Kidney glomerular epithelial cell (primary cell): ENCODE measurements around the gene ALX4.

Source experiments
- DNase-seq: peaks from one replicate; lab custom pipeline; 2025; lab: John Stamatoyannopoulos, UW

ALX4 gene

DNA sequence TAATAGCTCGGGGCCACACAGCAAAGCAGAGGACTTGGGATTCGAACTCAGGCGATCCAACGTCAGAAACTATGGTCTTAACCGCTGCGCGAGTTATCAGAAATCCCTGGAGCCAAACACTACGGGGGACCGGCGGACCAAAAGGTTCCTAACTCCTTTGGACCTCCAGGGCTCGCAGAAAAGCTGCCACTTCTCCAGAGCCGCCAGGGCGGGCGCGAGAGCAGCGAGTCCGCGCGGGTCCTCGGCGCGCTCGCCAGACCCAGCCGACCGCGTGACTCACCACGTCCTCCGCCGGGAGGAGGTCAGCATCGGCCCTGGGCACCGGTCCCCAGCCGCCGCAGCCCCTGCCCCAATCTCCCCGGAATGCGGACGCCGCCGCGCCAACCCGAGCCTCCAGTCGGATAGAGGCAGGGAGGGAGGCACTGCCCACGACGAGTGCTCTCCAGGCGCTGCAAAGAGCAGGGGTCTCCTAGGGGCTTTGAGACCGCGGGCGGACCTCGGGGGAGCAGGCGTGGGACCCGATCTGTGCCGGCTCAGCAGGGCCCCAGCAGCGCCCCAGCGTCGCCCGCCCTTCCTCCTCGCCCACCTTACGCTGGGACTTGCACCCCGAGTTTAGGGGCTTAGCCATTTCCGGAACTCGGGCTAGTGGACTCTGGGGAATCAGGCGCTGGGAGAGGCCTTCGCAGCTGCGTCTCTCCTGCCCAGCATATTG is 6.2 kb upstream of the ALX4 start:
- DNase-seq, result no peak

GRCh38 chr11:44314733-44315132 is 4.8 kb upstream of the ALX4 start:
- DNase-seq, result no peak

- DNase-seq, result no peak
Observed at GRCh38 chr11:44313761-44314489, 4.0 kb upstream of the ALX4 start.

DNA sequence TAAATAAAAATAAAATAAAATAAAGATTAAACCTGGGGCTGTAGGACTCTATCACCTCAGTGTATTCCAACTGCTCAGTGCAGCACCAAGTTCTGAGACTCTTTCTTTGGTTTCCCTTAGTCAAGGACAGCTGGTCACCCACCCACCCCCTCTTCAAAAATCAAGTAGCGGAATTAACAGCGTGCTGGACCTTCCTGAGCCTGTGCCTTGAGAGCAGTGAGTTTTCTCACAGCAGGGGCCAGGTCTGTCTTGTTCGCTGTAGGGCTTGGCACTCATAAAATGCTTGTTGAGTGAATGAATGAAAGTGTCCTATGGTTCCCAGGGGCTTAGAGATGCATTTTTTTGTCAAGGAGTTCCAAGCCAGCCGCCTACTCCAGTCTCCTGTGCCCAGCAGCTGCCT is 2.9 kb upstream of the ALX4 start:
- DNase-seq, result no peak

DNA sequence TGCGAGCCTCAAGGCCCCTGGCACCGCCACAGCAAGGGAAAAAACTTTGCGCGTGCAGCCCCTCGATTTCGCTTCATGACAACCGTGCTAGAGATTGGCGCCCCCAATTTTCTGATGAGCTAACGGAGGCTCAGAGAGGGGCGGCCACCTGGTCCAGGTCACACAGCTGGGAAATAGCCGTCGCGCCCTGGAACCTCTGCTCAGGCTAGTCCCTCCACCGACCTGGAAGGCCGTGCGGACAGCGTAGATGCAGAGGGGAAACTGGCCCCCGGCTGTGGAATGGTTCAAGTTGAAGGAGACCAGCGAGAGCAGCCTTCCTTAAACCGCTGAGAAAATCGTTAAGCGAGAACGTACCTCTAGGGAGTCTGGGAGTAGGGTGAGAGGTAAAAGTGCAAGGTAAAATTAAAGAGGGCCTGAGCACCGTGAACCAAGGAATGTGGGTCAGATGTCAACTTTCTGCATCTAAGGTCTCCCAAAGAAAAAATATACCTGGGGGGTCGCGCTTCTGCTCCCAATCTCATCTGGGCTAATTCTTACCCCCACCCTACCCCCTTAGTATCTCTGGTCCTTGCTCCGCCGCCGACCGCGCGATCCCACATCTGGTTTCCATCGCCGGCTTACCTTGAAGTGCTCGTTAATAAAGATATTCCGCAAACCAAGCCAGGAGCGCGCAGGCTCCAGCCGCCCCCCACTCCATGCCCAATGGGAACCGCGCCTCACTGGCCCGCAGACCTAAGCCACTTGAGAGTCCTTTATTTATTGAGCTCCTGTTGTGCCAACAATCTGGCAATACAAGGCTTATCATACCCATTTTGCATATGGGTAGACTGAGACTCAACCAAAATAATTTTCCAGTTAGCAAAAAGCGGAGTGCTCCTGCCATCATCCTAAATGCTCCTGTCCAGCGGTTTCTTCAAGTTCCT is 1.7 kb upstream of the ALX4 start:
- no peak for DNase-seq

DNA sequence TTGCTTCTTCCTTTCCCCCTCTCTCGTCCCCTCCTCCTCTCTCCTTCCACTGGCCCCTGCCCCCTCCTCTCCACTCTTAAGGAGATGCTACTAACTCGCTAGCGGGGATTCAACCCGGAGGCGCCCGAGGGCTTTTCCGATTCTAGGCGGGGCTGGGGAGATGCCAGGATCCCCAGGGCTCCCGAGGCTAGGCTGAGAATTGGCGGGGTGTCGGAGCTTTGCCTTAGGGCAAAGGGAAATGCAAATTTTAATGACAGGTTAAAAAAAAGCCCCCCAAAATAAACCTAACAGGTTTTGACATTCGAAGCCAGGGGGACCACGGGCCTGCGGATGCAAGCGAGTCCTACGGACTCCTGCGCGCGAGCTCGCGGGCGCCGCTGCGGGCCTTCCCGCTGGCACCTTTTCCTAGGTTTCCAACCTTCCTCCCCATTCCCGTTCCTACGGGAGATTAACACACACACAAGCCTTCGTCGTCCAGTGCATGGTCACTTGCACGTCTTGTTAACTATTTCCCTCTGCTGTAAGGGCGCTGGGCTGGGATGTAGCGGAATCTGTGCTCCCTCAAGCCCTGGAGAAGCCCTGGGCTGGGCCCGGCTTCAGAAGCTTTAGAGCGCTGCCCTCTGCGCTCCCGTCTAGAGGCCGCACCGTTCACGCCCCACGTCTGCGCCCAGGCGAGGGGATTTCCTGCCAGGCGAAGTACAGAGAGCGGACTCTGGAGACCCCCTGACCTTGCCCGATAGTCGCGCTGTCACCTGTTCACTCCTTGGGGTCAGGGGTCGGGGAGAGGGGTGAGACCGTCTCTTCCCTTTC is 729 bp upstream of the ALX4 start:
- no peak for DNase-seq

- no peak for DNase-seq
Observed at GRCh38 chr11:44310206-44310462, 195 bp upstream of the ALX4 start.

DNA sequence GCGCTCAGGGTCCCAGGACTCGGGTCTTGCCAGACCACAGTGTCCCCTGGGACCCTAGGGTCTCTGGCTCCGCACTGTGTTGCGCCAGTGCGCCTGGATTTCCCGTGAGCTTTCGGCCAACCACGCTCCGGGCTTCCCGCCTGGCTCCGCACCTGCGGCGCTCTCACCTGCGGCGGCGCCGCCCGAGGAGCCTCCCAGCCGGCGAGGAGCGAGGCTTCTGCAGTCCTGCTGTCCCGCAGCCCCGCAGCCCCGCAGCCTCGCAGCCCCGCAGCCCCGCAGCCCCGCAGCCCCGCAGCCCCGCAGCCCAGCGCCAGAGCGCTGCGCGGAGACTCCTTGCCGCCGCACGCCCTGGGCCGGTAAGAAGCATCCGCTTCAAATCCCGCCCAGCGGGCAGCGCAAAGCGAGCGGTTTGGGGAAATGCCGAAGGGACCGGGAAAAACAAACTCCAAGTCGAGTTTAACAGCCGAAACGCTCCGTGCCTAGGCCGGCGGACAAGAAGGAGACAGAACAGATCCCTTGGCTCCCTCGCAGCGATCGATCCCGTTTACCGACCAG is 939 bp downstream of the ALX4 start:
- DNase-seq, result no peak

DNA sequence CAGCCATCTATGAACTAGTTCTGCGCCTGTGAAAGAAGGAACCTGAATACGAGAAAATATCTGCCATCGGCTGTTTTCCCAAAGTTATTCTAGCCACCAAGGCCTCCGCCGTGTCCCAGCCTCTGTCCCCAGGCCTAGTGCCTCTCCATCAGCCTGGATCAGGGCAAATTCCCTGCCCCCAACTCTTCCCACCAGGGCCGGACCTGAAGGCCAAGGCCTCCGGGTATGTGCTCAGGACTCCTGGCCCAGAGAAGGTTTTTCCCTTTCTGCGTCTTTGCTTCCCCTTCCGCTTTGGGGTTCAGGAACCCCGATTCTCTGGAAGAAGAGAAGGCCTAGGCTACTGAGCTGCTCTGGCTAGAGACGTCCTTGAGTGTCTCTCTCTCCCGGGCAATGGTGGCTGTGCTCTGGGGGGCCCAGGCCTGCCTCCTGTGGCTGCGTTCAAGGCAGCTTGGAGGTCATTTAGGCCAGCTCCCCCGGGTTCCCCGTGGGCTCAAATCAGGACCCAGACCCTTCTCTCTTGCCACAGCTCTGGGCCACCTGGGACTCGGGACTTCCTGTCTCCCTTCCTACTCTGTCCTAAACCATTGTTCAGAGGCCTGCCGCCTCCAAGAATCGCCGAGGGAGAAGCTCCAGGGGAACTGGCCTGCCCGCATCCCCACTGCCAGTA is 1.6 kb downstream of the ALX4 start:
- DNase-seq, result no peak

DNA sequence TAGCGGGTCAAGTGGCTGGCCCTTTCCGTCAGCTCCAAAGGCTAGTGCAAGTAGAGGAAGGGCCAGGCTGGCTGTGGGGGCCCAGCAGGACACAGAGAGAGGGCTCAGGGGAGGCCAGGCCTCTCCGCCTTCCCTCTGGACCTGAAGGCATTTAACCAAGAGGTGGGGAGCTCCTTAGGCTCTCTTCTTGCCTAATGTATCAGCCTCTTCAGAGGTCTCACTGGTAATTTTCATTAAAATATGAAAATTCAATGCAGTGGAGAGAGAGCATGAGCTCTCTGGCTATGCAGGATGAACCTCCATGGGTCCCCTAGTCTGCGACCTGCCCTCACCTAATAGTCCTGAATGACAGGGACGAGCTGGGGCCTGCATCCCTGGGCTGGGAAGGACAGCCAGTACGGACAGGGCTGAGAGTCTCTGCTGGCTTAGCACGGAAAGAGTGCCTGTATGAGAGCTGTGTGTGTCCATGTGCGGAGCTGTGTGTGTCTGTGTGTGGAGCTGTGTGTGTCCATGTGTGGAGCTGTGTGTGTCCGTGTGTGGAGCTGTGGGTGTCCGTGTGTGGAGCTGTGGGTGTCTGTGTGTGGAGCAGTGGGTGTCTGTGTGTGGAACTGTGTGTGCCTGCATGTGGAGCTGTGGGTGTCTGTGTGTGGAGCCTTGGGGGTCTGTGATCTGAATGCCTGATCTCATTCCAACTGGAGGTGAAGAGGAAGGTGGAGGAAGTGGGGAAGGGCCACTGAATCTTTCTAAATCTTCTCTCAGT is 2.4 kb downstream of the ALX4 start:
- DNase-seq, result no peak

DNA sequence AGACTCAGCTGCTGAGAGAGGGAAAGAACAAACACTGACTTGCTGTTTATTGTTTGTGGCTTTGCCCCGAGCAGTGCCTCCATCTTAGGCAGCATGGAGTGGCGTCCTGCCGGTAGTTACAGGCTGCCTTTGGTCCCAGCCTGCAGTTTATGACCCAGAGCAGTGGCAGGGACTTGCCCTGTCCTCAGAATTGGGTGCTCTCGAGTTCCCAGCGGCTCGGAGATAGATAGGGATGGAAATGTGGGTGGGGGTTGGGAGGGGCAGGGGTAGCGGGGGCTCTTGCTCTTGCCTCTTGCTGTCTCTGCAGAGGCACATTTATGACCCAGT is 3.1 kb downstream of the ALX4 start:
- no peak for DNase-seq

DNA sequence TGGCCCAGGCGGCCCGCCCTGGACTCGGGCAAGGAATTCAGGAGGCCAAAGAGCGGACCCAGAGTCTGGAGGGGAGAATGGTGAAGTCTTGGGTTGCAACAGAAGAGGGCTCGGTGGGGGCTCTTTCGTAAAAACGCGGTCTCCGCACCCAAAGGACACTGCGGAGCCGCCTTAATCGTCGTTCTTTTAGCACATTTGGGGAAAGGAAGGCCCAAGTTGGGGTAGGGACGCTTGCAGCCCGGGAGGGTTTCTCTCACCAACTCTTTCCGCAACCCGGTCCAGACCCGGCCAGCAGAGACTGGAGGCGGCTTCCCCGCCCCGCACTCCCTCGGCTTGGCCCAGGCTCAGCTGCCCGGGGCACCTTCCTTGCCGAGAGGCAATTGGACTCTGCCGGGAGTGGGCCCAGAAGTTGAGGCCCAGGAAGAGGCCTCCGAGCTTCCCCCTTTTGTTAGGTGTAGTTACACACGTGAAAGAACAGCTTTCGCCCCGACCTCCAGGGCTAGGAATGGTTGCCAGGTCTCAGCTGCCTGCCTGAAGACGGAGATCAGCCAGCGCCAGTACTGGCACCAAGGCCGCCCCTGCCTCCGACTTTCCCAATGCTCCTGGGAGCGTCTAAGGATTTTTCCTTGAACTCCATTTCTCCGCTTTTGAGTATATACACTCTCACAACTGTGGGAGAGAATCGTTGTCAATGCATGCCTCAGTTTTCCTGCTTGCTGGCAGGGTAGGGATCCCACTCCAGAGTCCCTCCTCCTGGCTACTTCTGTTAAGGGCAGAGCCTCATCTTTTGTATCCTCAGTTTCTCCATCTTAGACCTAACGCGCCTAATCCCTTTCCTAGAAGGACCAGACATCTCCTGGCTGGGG is 3.7 kb downstream of the ALX4 start:
- DNase-seq, result no peak

DNA sequence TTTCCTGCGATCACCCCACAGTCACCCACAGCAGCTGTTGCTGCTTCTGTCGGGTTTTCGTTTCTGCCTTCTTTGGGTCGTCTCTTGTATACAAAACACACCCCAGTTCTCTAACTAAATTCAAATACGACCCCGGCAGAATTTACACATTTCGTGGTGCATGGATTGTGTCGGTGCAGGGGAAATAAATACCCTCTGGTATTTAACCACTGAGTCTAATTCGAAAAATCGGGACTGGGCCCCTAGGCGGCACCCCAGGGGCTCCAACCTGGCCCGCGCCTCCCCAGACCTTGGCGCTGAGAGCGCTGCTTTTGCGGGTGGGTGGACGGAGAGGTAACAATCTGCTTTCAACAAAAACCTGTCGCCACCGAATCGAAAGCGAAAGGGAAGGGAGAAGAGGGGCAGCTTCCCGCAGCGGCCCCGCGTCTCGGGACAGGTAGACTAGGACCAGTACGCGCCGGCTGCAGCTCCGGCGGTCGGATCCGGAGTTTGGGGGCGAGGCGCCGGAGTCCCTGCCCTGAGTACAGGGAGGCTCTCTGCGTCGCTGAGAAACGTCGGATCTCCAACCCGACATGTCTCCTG is 4.4 kb downstream of the ALX4 start:
- DNase-seq, result no peak

DNA sequence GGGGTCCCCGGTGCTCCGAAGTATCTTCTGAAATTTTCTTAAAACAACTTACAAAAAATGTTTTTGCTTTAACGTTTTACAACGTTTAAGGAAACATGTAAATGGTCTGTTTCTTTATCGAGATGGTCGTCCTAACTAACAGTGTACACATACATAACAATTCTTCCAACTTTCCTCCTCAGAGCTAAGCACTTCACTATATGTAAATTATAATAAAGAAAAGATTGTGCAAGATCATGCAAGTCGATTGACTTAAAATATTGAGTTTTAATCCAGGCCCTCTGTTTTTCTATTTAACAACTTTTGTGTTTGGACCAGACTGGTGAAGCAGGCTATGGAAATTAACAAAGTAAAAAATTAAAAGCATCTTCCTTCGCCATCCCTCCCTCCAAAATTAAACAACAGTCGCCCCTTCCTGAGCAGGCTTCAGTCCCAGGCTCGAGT is 4.9 kb downstream of the ALX4 start:
- no peak for DNase-seq

DNA sequence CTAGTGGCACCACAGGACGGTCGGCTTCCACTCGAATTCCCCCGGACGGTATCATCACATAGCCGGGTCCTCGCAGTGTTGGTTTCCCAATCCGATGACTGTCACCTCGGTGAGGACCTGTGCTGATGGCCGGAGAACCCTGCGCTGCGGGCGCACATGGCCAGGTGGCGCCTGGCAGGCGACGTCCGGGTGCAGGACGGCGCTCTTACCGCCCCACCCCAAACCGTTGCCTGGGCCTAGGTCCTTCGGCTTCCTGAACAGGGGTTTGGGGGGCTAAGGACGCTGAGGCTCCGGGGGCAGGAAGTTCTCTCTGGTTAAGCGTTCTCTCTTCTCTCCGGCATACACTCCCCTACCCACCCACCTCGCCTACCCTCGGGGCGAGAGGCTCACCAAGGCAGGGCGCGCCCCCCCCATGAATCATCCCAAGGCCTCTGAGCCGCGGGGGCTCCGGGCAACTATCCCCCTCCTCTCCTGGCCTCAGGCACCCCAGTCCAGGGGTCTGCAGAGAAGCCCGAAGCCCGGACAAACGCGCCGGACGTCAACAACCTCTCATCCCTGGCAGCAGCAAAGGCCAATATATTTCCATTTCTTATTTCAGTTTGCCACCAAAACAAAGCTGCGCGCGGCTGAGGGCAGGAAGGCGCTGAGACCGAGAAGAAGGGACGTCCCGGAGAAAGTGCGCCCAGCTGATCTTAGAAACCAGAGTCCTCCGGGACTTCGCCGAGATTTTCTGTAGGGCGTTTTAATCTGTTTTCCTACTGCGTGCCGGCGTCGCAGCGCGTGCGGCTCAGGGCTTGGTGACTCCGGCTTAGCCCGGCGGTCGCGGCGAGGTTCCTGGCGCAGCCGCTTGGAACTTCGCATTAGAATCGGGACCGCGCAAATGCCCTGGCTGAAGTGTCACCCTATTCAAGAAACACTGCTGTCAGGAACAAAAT is 5.6 kb downstream of the ALX4 start:
- DNase-seq, result no peak

DNA sequence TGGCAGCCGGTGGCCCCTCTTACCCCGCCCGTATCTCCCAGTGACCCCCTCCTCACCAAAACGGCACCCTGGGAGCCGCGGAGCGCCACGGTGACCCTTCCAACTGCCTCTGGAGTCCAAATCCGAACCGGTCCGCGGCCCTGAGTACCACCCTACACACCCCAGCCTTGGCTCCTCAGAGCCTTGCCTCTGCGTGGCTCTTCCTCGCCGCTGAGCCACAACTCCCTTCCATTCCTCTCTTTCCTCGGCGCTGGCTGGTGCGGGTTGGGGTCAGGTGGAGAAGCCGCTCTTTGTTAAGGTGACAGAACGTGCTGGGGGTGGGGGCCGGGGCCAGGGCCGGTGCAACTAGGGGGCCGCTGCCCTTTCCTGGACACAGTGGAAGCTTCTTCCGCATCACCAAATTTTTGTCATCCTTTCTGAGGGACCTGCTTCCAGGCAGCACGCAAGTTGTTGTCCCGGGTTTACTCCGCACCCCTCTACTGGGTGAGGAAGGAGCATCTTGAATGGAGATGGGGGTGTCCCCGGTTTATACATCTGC is 6.5 kb downstream of the ALX4 start:
- DNase-seq, result no peak

GRCh38 chr11:44301564-44302271 is 8.2 kb downstream of the ALX4 start:
- DNase-seq, result no peak
